HuH-7 (cell line): ENCODE measurements around the gene RHEBL1.
A peak's percentile ranks its signal among the peaks of the same experiment; 100 is the strongest.

Source experiments
- DNase-seq: peaks from one replicate; pipeline ENCODE4 v3.0.0; 2011; ENCODE audit warnings: low spot score

The RHEBL1 gene

GRCh38 chr12:49069507-49070346 is at the start of gene RHEBL1:
Gene RHEBL1 (minus strand): TSS chr12:49069979. CDS start chr12:49069785, 194 bp downstream.
- peak; percentile 93 for DNase-seq

- no peak for DNase-seq
Observed at GRCh38 chr12:49111206-49111605, 41.4 kb upstream of the RHEBL1 start.

DNA sequence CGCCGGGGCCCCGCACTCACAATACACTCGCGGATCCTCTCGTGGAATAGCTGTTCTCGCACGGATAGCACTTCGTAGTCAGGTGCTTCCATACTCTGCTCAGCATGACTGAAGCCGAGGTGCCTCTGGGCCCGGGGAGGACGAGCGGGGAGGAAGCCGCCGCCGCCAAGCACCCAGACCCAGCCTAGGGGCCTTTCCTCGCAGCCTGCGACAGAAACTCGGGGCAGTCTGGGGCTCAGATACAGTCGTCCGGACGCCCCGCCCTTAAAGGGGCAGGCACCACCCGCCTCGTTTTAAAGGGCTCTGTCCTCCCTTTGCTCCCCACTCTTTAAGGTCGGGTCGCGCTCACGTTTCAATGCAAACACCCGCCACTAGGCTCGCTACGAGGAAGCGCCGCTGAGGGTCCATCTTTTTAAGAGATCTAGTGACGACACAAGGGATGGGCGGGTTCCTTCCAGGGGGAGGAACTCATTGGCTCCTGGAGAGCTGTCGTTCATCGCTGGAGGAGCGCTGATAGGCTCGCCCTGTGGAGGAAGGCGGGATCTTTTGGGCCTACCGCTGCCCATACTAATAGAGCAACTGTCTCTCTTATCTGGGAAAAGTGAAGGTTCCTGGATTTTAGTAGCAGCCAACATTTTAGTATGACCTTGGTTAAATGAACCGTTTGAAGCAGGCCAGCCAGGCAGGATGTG is 40.8 kb upstream of the RHEBL1 start, which contains the start of gene LMBR1L:
LMBR1L (minus strand) TSS at position 384 of the 692 bp plus-strand sequence; CDS start at position 92, 292 bp downstream.
- peak; percentile 99 for DNase-seq

DNA sequence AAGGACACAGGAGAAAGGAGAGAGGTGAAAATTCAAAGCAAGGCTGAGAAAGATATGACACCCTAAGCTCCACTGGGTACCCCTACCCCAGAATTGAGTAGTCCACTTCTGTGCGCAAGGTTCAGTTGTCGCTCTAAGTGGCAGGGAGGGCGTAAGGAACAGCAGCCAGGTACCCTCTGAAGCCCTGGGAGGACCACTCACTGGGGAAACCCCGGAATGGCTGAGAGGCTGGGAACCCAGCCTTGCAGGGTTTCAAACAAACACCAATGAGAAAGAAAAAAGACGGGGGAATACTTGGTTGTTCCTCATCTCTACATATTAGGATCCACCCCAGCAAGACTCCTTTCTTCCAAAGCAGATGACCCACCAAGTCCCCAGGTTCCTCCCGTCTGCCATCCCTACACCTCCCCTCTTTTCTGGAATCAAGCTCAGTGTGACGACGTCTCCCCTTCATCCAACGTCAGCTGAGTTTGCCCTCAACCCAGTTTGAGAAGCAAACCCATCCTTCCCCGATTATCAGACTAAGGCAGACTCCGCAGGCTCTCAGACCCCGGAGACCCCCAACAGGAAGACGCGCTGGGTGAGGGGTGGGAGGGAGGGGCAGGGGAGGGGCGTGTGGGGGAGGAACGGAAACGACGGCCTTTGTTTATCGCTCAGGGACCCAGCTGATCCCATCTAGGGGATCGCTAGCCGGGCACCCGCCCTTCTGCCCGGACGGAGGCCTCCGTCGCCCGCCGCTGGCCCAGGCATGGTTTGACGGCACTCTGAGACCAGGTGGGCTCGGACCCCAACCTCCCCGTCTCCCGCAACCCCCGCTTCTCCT is 40.1 kb upstream of the RHEBL1 start:
- no peak for DNase-seq

DNA sequence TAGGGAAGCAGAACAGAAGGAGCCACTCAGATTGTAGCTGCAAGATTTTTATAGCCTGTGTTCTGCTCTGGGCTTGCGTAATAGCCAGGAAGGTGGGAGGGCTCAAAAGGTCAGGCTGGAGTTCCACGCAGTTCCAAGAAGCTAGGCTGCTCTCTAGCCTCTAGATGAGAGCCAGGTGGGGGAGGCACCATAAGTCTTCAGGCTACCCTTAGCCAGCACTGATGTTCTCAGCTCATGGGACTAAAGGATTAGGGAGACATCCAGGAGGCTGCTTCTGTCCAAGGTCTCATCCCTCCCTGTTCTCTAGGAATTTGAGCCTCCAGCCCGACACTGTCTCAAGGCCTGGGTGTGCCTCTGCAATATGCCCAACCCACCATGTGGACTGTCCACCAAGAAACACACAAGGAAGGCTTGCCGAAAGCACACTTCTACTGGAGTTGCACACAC is 39.2 kb upstream of the RHEBL1 start:
- no peak for DNase-seq

- no peak for DNase-seq
Observed at GRCh38 chr12:49105504-49106084, 35.8 kb upstream of the RHEBL1 start.

DNA sequence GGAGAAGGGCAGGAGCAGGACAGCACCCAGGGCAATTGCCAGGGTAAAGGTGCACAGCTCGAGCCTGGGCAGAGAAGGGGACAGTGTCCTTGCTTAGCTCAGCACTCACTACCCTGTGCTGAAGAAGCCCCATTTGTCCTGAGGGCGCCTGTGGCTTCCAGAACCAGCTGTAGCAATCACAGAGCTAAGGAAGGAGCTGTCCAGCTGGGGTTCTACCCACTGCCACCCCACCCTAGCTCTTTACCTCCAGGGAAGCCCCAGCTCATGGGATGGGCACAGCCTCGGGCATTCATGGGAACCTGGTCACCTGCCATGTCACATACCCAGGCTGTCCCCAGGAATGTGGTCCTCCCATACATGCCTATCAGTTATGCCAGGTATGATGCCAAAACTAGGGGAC is 35.0 kb upstream of the RHEBL1 start:
- no peak for DNase-seq

DNA sequence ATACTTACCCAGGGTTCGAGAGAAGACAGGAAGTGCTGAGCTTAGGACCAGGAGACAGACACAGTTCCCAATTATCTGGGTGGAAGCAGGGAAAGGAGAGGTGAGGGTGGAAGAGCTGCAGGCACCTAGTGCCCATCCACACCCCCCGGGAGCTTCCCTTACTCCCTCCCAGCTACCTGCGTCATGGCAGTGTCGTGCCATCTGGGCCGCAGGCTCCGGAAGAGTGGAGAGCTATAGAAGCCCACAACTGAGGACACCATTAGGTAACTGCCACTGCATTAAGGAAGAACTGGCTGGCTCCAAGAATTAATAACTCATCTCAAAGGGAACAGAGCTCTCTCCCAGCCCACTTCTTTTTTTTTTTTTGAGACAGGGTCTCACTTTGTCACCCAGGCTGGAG is 30.6 kb upstream of the RHEBL1 start:
- no peak for DNase-seq

GRCh38 chr12:49098703-49099102 is 28.9 kb upstream of the RHEBL1 start:
- DNase-seq: no peak

GRCh38 chr12:49098035-49098451 is 28.3 kb upstream of the RHEBL1 start:
- DNase-seq: peak; percentile 90

GRCh38 chr12:49097381-49097780 is 27.6 kb upstream of the RHEBL1 start:
- DNase-seq: no peak

DNA sequence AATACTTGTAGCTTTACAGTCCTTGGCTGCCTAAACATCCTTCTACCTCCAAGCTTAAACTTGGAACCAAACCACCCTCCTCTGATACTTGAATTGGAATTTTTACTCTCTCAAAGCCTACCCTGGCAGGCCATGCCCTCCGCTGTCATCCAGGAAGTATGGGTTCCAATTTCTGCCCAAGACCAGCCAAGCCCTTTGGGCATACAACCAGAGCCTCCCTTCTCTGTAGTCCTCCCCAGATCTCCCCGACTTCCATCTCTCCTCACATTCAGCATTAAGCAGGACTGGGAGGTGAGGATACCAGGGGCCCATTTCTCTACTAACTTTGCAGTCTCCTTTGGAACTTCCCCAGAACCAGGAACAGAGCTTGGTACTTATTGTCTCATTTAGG is 25.2 kb upstream of the RHEBL1 start:
- no peak for DNase-seq

DNA sequence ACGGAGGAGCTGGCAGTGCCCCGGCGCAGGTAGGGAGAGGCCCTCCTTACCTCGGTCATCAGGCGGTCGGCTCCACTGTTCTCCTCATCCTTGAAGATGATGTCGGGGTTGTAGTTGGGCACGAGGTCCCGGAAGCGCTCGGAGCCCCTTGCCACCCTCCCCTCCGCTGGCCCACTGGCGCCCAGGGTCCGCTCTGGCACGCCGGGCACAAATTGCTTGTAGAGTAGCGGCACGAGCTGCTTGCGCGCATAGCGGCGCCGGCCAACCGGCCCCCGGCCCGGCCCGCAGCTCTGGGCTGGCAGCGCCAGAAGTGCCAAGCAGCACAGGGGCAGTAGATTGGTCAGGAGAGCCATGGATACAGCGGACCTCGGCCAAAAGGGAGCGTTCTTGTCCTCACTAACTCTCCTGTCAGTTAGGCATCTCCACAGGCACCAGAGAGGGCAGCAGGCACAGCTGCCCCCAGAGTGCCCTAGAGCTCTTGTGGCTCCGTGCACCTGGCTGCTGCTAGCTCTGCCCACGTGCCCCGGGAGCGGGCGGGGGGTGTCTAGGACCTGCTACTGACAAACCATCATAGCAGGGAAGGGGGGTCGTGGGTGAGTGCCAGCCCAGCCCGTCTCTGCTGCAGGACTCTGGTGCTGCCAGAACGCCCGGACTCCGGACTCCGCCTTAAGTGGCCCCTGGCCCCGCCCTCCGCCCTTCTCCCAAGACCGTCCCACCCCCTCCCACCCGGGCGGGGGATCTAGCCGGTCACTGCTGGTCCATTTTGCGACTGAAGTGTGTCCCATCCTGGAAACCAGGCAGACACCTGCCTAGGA is 24.6 kb upstream of the RHEBL1 start, which contains the start of gene DHH:
DHH (minus strand) TSS at position 642 of the 815 bp plus-strand sequence; CDS start at position 353, 289 bp downstream.
- no peak for DNase-seq

GRCh38 chr12:49093792-49094159 is 24.0 kb upstream of the RHEBL1 start:
- no peak for DNase-seq

GRCh38 chr12:49092816-49093406 is 23.1 kb upstream of the RHEBL1 start:
- DNase-seq: no peak

DNA sequence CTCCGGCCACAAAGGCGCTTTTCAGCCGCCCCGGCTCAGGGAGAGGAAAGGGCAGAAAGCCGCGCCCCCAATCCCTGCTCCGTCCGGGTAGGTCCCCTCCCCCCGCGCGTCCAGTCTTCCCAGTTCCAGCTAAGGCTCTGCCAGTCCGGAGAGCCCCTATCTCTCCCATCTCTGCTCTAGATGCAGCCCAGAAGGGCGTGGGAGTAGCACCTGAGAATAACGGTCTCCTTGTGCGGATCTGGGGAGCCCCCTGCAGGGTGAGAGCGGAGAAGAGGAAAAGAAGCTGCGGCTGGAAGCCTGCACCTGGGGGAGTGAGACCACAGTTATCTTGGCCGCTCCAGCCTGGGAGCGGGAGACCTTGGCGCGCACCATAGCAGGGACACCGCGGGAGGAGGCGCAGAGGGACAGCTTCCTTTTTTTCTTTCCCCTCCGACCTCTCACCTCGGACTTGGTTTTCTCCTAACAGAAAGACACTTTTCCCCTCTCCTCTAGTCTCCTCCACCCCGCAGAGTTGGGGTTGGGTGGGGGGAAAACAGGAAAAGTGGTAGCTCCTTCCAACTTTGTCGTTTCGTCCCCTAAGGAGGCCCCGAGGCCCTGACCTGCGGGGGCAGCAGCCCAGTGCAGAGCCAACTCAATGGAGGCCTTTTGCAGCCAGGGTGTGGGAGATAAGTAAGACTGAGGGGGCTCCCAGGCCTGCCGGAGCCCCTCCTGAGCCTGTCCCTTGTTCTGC is 22.5 kb upstream of the RHEBL1 start:
- peak; percentile 89 for DNase-seq

DNA sequence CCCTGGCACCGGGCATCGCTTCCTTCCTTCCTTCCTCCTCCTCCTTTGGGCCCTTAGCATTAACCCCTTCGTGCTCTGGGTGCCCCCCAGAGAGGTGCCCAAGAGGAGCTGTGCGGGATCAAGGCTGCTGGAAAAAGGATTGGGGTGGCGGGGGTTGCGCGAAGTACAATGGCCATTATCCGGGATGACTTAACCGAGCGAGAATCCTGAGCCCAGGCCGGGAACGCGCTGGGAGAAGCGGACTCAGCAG is 22.0 kb upstream of the RHEBL1 start:
- no peak for DNase-seq

GRCh38 chr12:49091056-49091835 is 21.5 kb upstream of the RHEBL1 start:
- DNase-seq: no peak
